ENCODE data around the gene RRP7A. TPM values are rescaled to one million over a fixed set of nuclear protein-coding genes. Genes with fewer than 3 reads are reported as not detected.
"Not testable (repeated sequence)": the region's sequence is repeated elsewhere in the genome, so short reads cannot be mapped to it uniquely, and the experiment has no call there.

Gene RRP7A
- total RNA-seq, 4 donors from 2014 or later = 26.2 to 26.5 (median 26.4) TPM

GRCh38 chr22:42553475-42554361 lies 34.1 kb upstream of the RRP7A start, which contains the start of gene SERHL2:
TSS of gene SERHL2 (plus strand) at chr22:42553956. CDS start at chr22:42554021, 65 bp downstream.
- no peaks in the 10 kb centered on the region for H3K36me3 ChIP-seq
- peak within 1 kb of the TSS; percentile 56 to 63 (median 62) for H3K4me3 ChIP-seq
- peaks cover 5 to 17% (median 16%) of the 10 kb centered on the region in 4 donors for H3K4me1 ChIP-seq
- DNase-seq (ENCODE audit: extremely low spot score) = peak; percentile 95
- peak within 1 kb of the TSS; percentile 0 to 68 (median 56) for H3K27ac ChIP-seq (replicated peaks in 1 of 4)
- H3K27me3 ChIP-seq = peaks cover 0 to 7% (median 0%) of the 10 kb centered on the region in 4 donors
- H3K9me3 ChIP-seq = no peaks in the 10 kb centered on the region
- TF ChIP-seq POLR2AphosphoS5 (IDR thresholded peaks at IDR 0.05) = peak; percentile 9 to 70
- TF ChIP-seq EP300 (IDR thresholded peaks at IDR 0.05) = no peak
- TF ChIP-seq POLR2A (IDR thresholded peaks at IDR 0.05; ENCODE audit: low read depth) = no peak
- WGBS = 0% methylated on average over 21 of the region's 75 CpGs
- intact Hi-C loops (cut with DNase I) = no loop called here

DNA sequence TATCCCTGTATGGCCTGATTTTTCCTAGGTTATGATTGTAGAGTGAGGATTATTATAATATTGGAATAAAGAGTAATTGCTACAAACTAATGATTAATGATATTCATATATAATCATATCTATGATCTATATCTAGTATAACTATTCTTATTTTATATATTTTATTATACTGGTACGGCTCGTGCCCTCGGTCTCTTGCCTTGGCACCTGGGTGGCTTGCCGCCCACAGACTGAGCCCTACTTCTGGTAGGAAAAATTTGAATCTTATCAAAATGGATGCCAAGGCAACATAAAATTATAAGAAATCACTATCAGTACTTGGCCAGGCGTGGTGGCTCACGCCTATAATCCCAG lies 32.7 kb upstream of the RRP7A start:
- peaks cover 5 to 17% (median 16%) of the 10 kb centered on the region in 4 donors for H3K4me1 ChIP-seq
- TF ChIP-seq, protein P1, sequence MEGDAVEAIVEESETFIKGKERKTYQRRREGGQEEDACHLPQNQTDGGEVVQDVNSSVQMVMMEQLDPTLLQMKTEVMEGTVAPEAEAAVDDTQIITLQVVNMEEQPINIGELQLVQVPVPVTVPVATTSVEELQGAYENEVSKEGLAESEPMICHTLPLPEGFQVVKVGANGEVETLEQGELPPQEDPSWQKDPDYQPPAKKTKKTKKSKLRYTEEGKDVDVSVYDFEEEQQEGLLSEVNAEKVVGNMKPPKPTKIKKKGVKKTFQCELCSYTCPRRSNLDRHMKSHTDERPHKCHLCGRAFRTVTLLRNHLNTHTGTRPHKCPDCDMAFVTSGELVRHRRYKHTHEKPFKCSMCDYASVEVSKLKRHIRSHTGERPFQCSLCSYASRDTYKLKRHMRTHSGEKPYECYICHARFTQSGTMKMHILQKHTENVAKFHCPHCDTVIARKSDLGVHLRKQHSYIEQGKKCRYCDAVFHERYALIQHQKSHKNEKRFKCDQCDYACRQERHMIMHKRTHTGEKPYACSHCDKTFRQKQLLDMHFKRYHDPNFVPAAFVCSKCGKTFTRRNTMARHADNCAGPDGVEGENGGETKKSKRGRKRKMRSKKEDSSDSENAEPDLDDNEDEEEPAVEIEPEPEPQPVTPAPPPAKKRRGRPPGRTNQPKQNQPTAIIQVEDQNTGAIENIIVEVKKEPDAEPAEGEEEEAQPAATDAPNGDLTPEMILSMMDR (IDR thresholded peaks at IDR 0.05) = peak in 1 of 3 experiments; percentile 4
- H3K4me3 ChIP-seq; H3K9me3 ChIP-seq; H3K27ac ChIP-seq (replicated peaks in 1 of 4); DNase-seq (ENCODE audit: extremely low spot score); H3K36me3 ChIP-seq; intact Hi-C loops (cut with DNase I); H3K27me3 ChIP-seq: not testable (repeated sequence)
- 94% methylated on average over 6 of the region's 6 CpGs for WGBS

- peaks cover 5 to 16% (median 15%) of the 10 kb centered on the region in 4 donors for H3K4me1 ChIP-seq
- peaks cover 0 to 7% (median 0%) of the 10 kb centered on the region in 4 donors for H3K27me3 ChIP-seq
- DNase-seq (ENCODE audit: extremely low spot score) = no peak
- H3K27ac ChIP-seq (replicated peaks in 1 of 4) = no peak overlapping the region
- H3K4me3 ChIP-seq = no peak overlapping the region
- intact Hi-C loops (cut with DNase I) = no loop called here
- H3K9me3 ChIP-seq = no peaks in the 10 kb centered on the region
- WGBS = 70% methylated on average over 10 of the region's 11 CpGs
- TF ChIP-seq POLR2AphosphoS5 (IDR thresholded peaks at IDR 0.05) = no peak
- no peak for TF ChIP-seq POLR2A (IDR thresholded peaks at IDR 0.05; ENCODE audit: low read depth)
- TF ChIP-seq EP300 (IDR thresholded peaks at IDR 0.05) = no peak
- TF ChIP-seq, protein P1 (IDR thresholded peaks at IDR 0.05) = no peak
- no peaks in the 10 kb centered on the region for H3K36me3 ChIP-seq
Observed at GRCh38 chr22:42549331-42550060, 29.9 kb upstream of the RRP7A start.

GRCh38 chr22:42548597-42549330 lies 29.2 kb upstream of the RRP7A start:
- Histone ChIP-seq H3K27ac (replicated peaks in 1 of 4) (no peak overlapping the region), H3K36me3 (no peaks in the 10 kb centered on the region), H3K27me3 (peaks cover 0 to 7% (median 0%) of the 10 kb centered on the region in 4 donors), H3K4me1 (peaks cover 0 to 9% (median 8%) of the 10 kb centered on the region in 4 donors), H3K4me3 (no peak overlapping the region), H3K9me3 (no peaks in the 10 kb centered on the region)
- 79% methylated on average over 19 of the region's 19 CpGs for WGBS
- TF ChIP-seq POLR2A (IDR thresholded peaks at IDR 0.05; ENCODE audit: low read depth) (no peak), EP300 (IDR thresholded peaks at IDR 0.05) (no peak), POLR2AphosphoS5 (IDR thresholded peaks at IDR 0.05) (no peak)
- TF ChIP-seq, protein P1 (IDR thresholded peaks at IDR 0.05) = no peak
- intact Hi-C loops (cut with DNase I) = no loop called here
- no peak for DNase-seq (ENCODE audit: extremely low spot score)

GRCh38 chr22:42548126-42548525 lies 28.5 kb upstream of the RRP7A start:
- intact Hi-C loops (cut with DNase I); H3K4me3 ChIP-seq; H3K27ac ChIP-seq (replicated peaks in 1 of 4); DNase-seq (ENCODE audit: extremely low spot score); H3K9me3 ChIP-seq; H3K36me3 ChIP-seq; H3K4me1 ChIP-seq; H3K27me3 ChIP-seq: not testable (repeated sequence)
- 61% methylated on average over 6 of the region's 6 CpGs for WGBS

Measured in esophagus muscularis mucosa (tissue), 4 donors.